ENCODE results near the gene SULT4A1.

- no peak for TF ChIP-seq CTCF (IDR thresholded peaks at IDR 0.05)
- no peak for TF ChIP-seq POLR2A (IDR thresholded peaks at IDR 0.05)
These were observed 21.9 kb downstream of the SULT4A1 start for GRCh38 chr22:43840431-43840830.

All from body of pancreas (tissue), 4 donors.